GM18508 (cell line): Measurements from ENCODE around the gene TMEM123.

Source experiments
- ATAC-seq: cut with Tn5 transposase; IDR thresholded peaks from one replicate; pipeline ENCODE4 v1.9.1; 2021; ENCODE audit warnings: moderate number of reproducible peaks; ENCODE audit not compliant: insufficient read depth, unreplicated experiment

TMEM123 gene

DNA sequence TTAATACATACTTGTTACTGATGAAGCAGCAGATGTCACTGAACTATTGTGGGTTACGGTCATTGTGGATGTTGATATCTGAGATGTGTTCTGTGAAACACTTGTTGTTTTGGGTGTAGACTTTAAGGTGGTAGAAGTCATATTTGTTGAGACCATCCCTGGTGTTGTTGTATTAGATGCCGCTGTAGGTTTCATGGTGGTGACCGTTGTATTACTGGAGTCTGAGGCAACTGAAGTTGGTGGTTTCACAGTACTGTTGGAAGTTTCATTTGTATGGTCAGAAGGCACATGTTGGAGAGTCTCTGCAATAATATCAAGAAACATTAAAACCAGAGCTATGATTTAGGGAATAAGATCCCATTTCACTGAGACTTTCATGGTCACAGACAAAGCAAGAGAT lies 50.7 kb downstream of the TMEM123 start:
- no peak for ATAC-seq

- ATAC-seq = no peak
Observed at GRCh38 chr11:102400603-102401002, 52.0 kb downstream of the TMEM123 start.

DNA sequence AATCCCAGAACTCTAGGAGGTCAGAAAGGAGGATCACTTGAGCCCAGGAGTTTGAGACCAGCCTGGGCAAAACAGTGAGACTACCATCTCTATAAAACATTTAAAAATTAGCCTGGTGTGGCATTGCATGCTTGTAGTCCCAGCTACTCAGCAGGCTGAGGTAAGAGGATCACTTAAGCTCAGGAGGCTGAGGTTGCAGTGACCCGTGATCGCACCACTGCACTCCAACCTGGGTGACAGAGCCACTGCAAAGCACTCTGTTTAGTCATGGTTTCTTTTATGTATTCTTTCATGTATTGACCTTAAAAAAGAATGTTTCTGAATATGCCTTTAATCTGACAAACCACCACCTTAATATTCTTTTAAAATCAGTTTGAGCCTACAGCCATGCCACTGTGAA lies 53.4 kb downstream of the TMEM123 start:
- ATAC-seq = no peak

DNA sequence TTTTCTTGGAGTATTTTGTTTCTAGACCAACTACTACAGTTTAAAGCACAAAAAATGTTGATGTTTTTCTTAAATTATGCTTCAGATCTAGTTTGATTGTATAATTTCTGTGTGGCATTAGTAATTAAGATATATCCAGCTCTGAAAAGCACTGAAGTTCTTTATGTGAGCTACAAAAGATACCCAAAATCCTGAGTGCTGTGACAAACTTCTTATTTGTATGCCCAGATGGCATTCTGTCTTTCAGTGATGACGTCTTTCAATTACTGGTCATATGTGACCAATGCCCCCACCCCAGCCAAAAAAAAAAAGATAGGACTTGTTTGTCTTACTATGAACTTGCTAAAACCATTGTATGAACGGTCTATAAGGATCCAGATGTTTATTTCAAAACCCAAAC lies 54.3 kb downstream of the TMEM123 start:
- ATAC-seq = no peak

- no peak for ATAC-seq
Observed at GRCh38 chr11:102396708-102397563, 55.6 kb downstream of the TMEM123 start.

- ATAC-seq = no peak
Observed at GRCh38 chr11:102395720-102396393, 56.7 kb downstream of the TMEM123 start.

- no peak for ATAC-seq
Observed at GRCh38 chr11:102393272-102393730, 59.3 kb downstream of the TMEM123 start.

- no peak for ATAC-seq
Observed at GRCh38 chr11:102391549-102392237, 60.9 kb downstream of the TMEM123 start.

- peak; percentile 82 for ATAC-seq
Observed at GRCh38 chr11:102390667-102391465, 61.7 kb downstream of the TMEM123 start.

DNA sequence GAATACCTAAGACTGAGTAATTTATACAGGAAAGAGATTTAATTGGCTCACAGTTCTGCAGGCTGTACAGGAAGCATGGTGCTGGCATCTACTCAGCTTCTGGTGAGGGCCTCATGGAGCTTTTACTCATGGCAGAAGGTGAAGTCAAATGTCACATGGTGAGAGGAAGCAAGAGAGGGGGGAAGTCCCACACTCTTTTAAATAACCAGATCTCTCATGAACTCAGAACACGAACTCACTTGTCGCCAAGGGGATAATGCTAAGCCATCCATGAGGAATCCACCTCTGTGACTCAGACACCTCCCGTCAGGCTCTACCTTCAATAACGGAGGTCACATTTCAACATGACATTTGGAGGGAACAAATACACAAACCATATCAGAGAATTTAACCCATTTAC lies 63.3 kb downstream of the TMEM123 start:
- no peak for ATAC-seq

- no peak for ATAC-seq
Observed at GRCh38 chr11:102387043-102387781, 65.4 kb downstream of the TMEM123 start.

GRCh38 chr11:102386136-102386734 lies 66.3 kb downstream of the TMEM123 start:
- ATAC-seq = no peak

DNA sequence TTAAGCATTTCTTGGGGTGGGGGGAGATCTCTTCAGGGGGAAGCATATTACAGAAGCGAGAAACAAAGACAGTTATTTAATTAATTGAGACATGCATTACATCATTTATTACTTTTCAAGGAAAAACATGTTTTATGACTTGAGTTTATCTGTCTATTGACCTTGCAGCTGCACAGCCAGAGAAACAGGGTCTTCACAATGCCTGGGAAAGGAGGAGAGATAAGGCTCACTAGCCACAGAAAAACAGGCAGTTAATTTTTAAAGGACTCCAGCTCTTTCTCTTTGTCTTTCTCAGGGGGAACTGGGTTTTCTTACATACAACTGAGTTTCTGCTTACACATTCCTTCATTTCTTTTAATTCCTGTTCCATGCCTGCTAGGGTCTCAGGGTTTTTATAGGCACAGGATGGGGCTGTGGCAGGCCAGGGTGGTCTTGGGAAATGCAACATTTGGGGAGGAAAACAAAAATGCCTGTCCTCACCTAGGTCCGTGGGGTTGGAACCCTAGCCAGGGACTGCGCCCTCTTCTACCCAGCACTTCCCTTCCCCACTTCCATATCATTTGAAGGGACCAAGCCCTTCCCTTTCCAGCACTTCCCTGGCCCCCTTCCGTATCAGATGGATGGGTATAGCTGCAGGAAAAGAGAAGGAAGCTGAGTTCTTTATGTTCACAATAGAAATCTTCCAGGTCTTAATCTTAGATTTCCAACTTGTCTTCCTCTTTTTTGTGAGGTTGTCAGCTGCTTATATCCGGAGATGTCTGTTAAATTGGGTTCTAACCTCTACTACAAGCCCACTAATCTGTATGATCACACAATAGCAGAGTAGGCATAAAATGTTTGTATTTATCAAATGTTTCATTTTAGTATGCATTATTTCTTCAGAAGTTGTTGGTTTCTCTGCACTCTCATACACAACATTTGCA lies 67.2 kb downstream of the TMEM123 start:
- no peak for ATAC-seq

DNA sequence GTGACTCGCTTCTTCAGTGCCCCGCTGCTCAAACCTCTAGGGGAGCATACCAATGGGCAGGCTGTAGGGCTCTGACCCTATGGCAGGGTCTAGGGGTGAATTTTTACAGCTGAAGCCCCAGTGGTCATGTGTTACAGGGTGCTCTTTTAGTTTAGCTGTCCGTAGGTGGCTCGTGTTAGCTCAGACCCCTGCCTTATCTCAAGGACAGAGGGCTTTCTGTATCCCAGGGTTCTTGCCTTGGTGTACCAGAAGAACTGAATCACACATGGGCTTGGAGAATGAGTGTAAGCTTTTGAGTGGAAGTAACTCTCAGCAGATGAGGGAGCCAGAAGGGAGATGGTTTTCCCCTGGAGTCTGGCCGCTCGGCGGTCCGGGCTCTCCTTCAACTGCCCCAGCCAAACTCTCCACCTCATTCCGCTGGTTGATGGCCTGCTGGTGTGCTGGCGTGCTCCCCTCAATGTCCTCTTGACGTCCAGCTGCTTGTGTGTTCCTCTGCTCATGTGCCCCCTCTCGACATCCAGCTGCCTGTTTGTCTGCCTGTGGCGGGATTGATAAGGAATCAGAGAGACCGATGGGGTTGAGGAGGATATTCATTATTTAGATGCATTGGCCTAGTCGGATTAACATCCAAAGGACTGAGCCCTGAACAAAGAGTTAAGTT lies 68.0 kb downstream of the TMEM123 start:
- no peak for ATAC-seq

GRCh38 chr11:102383839-102384238 lies 68.7 kb downstream of the TMEM123 start:
- no peak for ATAC-seq

- no peak for ATAC-seq
Observed at GRCh38 chr11:102382384-102382783, 70.2 kb downstream of the TMEM123 start.

DNA sequence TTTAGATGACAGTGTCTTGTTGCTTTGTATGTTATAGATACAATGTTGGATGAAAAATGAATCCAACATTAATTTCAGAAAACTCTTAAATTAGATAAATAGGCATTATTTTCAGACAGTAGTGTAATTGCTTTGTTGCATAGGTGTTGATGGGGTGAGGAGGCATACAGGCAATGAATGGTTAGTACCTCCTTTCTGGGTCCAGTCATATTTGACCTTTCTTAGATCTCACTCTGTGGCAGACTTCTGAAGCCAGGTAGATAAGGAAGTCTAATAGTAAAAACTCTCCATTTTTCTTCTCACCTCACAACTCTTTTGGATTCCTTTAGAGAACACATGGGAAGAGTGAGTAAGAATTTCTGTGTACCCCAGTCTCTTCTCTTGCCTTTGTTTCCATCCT lies 73.7 kb downstream of the TMEM123 start:
- no peak for ATAC-seq

- ATAC-seq = no peak
Observed at GRCh38 chr11:102377891-102378290, 74.7 kb downstream of the TMEM123 start.
